ENCODE data around the gene HES1.
"Not testable (repeated sequence)": the region's sequence is repeated elsewhere in the genome, so short reads cannot be mapped to it uniquely, and the experiment has no call there.

Gene HES1

GRCh38 chr3:194147679-194148078 is 11.7 kb downstream of the HES1 start:
- Histone ChIP-seq H3K36me3 (ENCODE audit: insufficient read depth) (no peaks in the 10 kb centered on the region), H3K27ac (no peak overlapping the region), H3K4me1 (ENCODE audit: low read depth, poor library complexity, severe bottlenecking) (peaks cover under 1% of the 10 kb centered on the region), H3K9ac (no peak overlapping the region), H3K79me2 (ENCODE audit: insufficient read depth, low read depth) (no peaks in the 10 kb centered on the region), H2AFZ (ENCODE audit: low read depth) (no peak overlapping the region), H3K27me3 (ENCODE audit: insufficient read depth, low read depth) (no peaks in the 10 kb centered on the region), H4K20me1 (ENCODE audit: insufficient read depth) (no peaks in the 10 kb centered on the region), H3K4me2 (no peak overlapping the region), H3K4me3 (IDR thresholded peaks at IDR 0.05; ENCODE audit: insufficient read depth, low read depth, low read length) (no peak overlapping the region)
- TF ChIP-seq CTCF (conservative IDR thresholded peaks at IDR 0.05; ENCODE audit: low read depth, low read length): no peak

GRCh38 chr3:194148383-194148782 is 12.4 kb downstream of the HES1 start:
- Histone ChIP-seq H3K4me2 (no peak overlapping the region), H4K20me1 (ENCODE audit: insufficient read depth) (no peaks in the 10 kb centered on the region), H3K4me3 (IDR thresholded peaks at IDR 0.05; ENCODE audit: insufficient read depth, low read depth, low read length) (no peak overlapping the region), H3K79me2 (ENCODE audit: insufficient read depth, low read depth) (no peaks in the 10 kb centered on the region), H3K9ac (no peak overlapping the region), H3K27ac (no peak overlapping the region), H3K27me3 (ENCODE audit: insufficient read depth, low read depth) (no peaks in the 10 kb centered on the region), H3K4me1 (ENCODE audit: low read depth, poor library complexity, severe bottlenecking) (no peaks in the 10 kb centered on the region), H3K36me3 (ENCODE audit: insufficient read depth) (no peaks in the 10 kb centered on the region), H2AFZ (ENCODE audit: low read depth) (no peak overlapping the region)
- no peak for TF ChIP-seq CTCF (conservative IDR thresholded peaks at IDR 0.05; ENCODE audit: low read depth, low read length)

GRCh38 chr3:194150252-194150934 is 14.4 kb downstream of the HES1 start:
- no peak for TF ChIP-seq CTCF (conservative IDR thresholded peaks at IDR 0.05; ENCODE audit: low read depth, low read length)
- H3K4me3 ChIP-seq (IDR thresholded peaks at IDR 0.05; ENCODE audit: insufficient read depth, low read depth, low read length): no peak overlapping the region
- H4K20me1 ChIP-seq (ENCODE audit: insufficient read depth): no peaks in the 10 kb centered on the region
- no peak overlapping the region for H3K4me2 ChIP-seq
- H3K9ac ChIP-seq: no peak overlapping the region
- no peaks in the 10 kb centered on the region for H3K79me2 ChIP-seq (ENCODE audit: insufficient read depth, low read depth)
- H3K27me3 ChIP-seq (ENCODE audit: insufficient read depth, low read depth): no peaks in the 10 kb centered on the region
- H3K36me3 ChIP-seq (ENCODE audit: insufficient read depth): no peaks in the 10 kb centered on the region
- H2AFZ ChIP-seq (ENCODE audit: low read depth): no peak overlapping the region
- H3K27ac ChIP-seq: no peak overlapping the region
- H3K4me1 ChIP-seq (ENCODE audit: low read depth, poor library complexity, severe bottlenecking): no peaks in the 10 kb centered on the region

GRCh38 chr3:194150935-194151302 is 15.0 kb downstream of the HES1 start:
- H3K27ac ChIP-seq; H3K9ac ChIP-seq; H4K20me1 ChIP-seq (ENCODE audit: insufficient read depth); H2AFZ ChIP-seq (ENCODE audit: low read depth); H3K36me3 ChIP-seq (ENCODE audit: insufficient read depth); H3K4me1 ChIP-seq (ENCODE audit: low read depth, poor library complexity, severe bottlenecking); H3K4me2 ChIP-seq; H3K27me3 ChIP-seq (ENCODE audit: insufficient read depth, low read depth); H3K4me3 ChIP-seq (IDR thresholded peaks at IDR 0.05; ENCODE audit: insufficient read depth, low read depth, low read length); H3K79me2 ChIP-seq (ENCODE audit: insufficient read depth, low read depth): not testable (repeated sequence)

- TF ChIP-seq CTCF (conservative IDR thresholded peaks at IDR 0.05; ENCODE audit: low read depth, low read length): no peak
- H3K4me3 ChIP-seq (IDR thresholded peaks at IDR 0.05; ENCODE audit: insufficient read depth, low read depth, low read length): no peak overlapping the region
- no peaks in the 10 kb centered on the region for H3K79me2 ChIP-seq (ENCODE audit: insufficient read depth, low read depth)
- no peaks in the 10 kb centered on the region for H4K20me1 ChIP-seq (ENCODE audit: insufficient read depth)
- no peaks in the 10 kb centered on the region for H3K27me3 ChIP-seq (ENCODE audit: insufficient read depth, low read depth)
- H3K4me1 ChIP-seq (ENCODE audit: low read depth, poor library complexity, severe bottlenecking): no peaks in the 10 kb centered on the region
- no peak overlapping the region for H3K4me2 ChIP-seq
- H2AFZ ChIP-seq (ENCODE audit: low read depth): no peak overlapping the region
- no peak overlapping the region for H3K27ac ChIP-seq
- no peak overlapping the region for H3K9ac ChIP-seq
- H3K36me3 ChIP-seq (ENCODE audit: insufficient read depth): no peaks in the 10 kb centered on the region
These were observed 18.4 kb downstream of the HES1 start for GRCh38 chr3:194154346-194154745.

All from KMS-11 (cell line).